Measurements from ENCODE around the gene PIK3CG.
"Not testable (repeated sequence)": the region's sequence is repeated elsewhere in the genome, so short reads cannot be mapped to it uniquely, and the experiment has no call there.

Gene PIK3CG

GRCh38 chr7:106865130-106866041, at the start of gene PIK3CG:
PIK3CG (plus strand) TSS chr7:106865282; CDS start chr7:106867562, 2,280 bp downstream.
- Histone ChIP-seq H3K9ac (peak within 1 kb of the TSS; percentile 82 to 92 (median 88)), H3K4me3 (peak within 1 kb of the TSS; percentile 69 to 91 (median 82)), H3K36me3 (peaks cover 26 to 35% (median 33%) of the 10 kb centered on the region in 11 experiments), H3K27ac (peak within 1 kb of the TSS; percentile 82 to 97 (median 93)), H3K4me2 (peak within 1 kb of the TSS; percentile 89 to 99 (median 96)), H3K9me3 (replicated peaks in 1 of 11) (peaks cover 0 to 30% (median 16%) of the 10 kb centered on the region in 11 experiments; a peak in 16 of 22 replicates), H3K4me1 (peaks cover 66 to 78% (median 73%) of the 10 kb centered on the region in 10 experiments), H3K27me3 (no peaks in the 10 kb centered on the region), H4K20me1 (peaks cover 0 to 24% (median 9%) of the 10 kb centered on the region in 11 experiments; a peak in 6 of 22 replicates)
- peak in 4 of 11 experiments; percentile 12 to 67 (median 61); a peak in 5 of 22 replicates for TF ChIP-seq Cebpa-rat (IDR thresholded peaks at IDR 0.05)

DNA sequence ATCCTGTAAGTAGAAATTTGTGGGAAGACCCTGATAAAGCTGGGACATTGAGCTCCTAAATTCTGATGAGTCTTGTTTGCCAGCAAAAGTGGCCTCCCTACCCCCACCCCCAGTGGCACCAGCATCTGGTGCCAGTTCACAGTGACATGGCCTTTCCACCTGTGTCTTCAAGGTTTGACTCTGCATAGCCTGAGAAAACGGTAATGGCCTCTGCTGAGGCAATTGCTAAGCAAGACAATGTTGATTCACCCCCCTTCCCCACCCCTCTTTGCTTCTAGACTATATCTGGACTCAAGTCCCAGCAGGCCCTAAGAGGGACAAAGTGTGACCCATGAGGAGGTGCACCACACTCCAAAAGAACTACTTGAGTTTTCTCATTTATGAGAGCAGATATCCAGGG, 48.0 kb upstream of the PIK3CG start:
- peaks cover 0 to 9% (median 6%) of the 10 kb centered on the region in 10 experiments; a peak in 17 of 20 replicates for H3K4me1 ChIP-seq
- H3K4me3 ChIP-seq = no peak overlapping the region
- no peaks in the 10 kb centered on the region for H3K27me3 ChIP-seq
- H4K20me1 ChIP-seq = no peaks in the 10 kb centered on the region
- no peak overlapping the region for H3K4me2 ChIP-seq
- no peaks in the 10 kb centered on the region; a peak in 1 of 22 replicates for H3K9me3 ChIP-seq (replicated peaks in 1 of 11)
- no peak overlapping the region for H3K9ac ChIP-seq
- no peak overlapping the region for H3K27ac ChIP-seq
- no peak for TF ChIP-seq Cebpa-rat (IDR thresholded peaks at IDR 0.05)
- H3K36me3 ChIP-seq = no peaks in the 10 kb centered on the region

DNA sequence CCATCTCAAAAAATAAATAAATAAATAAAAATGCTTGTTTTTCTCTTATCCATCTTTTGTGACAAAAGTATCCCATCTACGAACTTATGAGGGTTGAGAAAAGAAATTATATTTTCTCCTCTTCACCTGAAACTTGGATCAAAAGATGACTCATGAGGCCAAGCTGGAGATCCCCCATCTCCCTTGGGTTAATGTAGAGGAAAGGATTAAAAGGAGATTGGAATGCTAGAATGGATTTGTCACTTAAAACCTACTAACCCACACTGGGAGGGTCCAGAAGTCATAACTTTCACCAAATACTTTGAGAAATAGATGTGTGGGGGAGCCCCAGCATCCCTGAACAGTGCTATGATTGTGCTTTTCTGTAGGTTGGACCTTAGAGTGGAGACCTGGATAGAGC, 46.3 kb upstream of the PIK3CG start:
- Histone ChIP-seq H3K4me3 (no peak overlapping the region), H3K9ac (no peak overlapping the region), H3K36me3 (no peaks in the 10 kb centered on the region), H3K27ac (no peak overlapping the region), H3K4me2 (no peak overlapping the region), H3K4me1 (peaks cover 0 to 6% (median 2%) of the 10 kb centered on the region in 10 experiments; a peak in 7 of 20 replicates), H4K20me1 (no peaks in the 10 kb centered on the region), H3K27me3 (no peaks in the 10 kb centered on the region), H3K9me3 (replicated peaks in 1 of 11) (no peaks in the 10 kb centered on the region; a peak in 1 of 22 replicates)
- TF ChIP-seq Cebpa-rat (IDR thresholded peaks at IDR 0.05) = no peak

DNA sequence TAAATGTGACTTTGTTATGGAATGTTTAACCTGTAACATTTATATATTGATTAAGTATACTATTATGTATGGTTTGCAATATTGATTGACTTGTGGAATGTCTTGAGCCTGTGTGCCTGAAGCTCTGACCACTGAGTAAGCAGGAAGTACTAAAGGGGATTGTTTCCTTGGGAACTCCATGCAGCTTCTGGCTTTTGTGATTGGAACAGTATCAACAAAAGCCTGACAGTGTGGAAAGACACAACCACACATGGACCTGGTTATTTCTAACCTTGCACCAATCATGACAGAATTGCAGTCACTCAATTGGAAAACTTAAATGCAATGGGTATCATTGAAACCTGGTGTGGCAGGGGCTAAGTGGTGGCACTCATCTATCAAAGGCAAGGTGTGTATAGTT, 45.5 kb upstream of the PIK3CG start:
- peaks cover 0 to 6% (median 2%) of the 10 kb centered on the region in 10 experiments; a peak in 7 of 20 replicates for H3K4me1 ChIP-seq
- H3K27ac ChIP-seq = no peak overlapping the region
- H3K27me3 ChIP-seq = no peaks in the 10 kb centered on the region
- H3K4me3 ChIP-seq = no peak overlapping the region
- TF ChIP-seq Cebpa-rat (IDR thresholded peaks at IDR 0.05) = no peak
- no peak overlapping the region for H3K4me2 ChIP-seq
- no peaks in the 10 kb centered on the region for H4K20me1 ChIP-seq
- H3K36me3 ChIP-seq = no peaks in the 10 kb centered on the region
- no peak overlapping the region for H3K9ac ChIP-seq
- H3K9me3 ChIP-seq (replicated peaks in 1 of 11) = no peaks in the 10 kb centered on the region; a peak in 1 of 22 replicates

- no peak overlapping the region for H3K4me3 ChIP-seq
- no peaks in the 10 kb centered on the region for H4K20me1 ChIP-seq
- no peaks in the 10 kb centered on the region for H3K4me1 ChIP-seq
- no peak overlapping the region for H3K9ac ChIP-seq
- no peaks in the 10 kb centered on the region for H3K27me3 ChIP-seq
- no peaks in the 10 kb centered on the region for H3K36me3 ChIP-seq
- no peak overlapping the region for H3K27ac ChIP-seq
- TF ChIP-seq Cebpa-rat (IDR thresholded peaks at IDR 0.05) = no peak
- no peaks in the 10 kb centered on the region; a peak in 1 of 22 replicates for H3K9me3 ChIP-seq (replicated peaks in 1 of 11)
- H3K4me2 ChIP-seq = no peak overlapping the region
These were observed 44.5 kb upstream of the PIK3CG start for GRCh38 chr7:106820321-106821217.

DNA sequence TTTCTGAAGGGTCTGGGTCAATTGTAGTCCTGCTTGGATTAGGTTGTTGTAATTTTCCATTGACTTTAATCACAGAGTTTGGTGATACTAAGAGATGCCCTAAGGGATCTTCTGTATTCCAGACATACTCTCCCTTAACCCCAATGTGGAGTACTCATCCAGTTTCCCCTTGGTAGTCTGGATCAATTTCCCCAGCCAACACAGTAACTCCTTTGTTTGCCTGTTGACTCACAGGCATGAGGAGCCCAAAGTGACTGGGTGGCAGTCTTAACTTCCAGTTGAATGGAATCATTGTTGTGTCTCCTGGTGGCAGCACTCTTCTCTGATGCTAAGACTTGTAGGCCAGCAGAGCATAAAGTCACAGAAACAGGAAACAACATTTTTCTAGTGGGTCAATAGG, 41.5 kb upstream of the PIK3CG start:
- no peaks in the 10 kb centered on the region for H3K36me3 ChIP-seq
- no peaks in the 10 kb centered on the region for H4K20me1 ChIP-seq
- H3K9ac ChIP-seq = no peak overlapping the region
- peaks cover 0 to under 1% (median 0%) of the 10 kb centered on the region in 11 experiments; a peak in 1 of 22 replicates for H3K9me3 ChIP-seq (replicated peaks in 1 of 11)
- TF ChIP-seq Cebpa-rat (IDR thresholded peaks at IDR 0.05) = no peak
- H3K4me3 ChIP-seq = no peak overlapping the region
- H3K4me1 ChIP-seq = no peaks in the 10 kb centered on the region
- no peak overlapping the region for H3K4me2 ChIP-seq
- no peaks in the 10 kb centered on the region for H3K27me3 ChIP-seq
- H3K27ac ChIP-seq = no peak overlapping the region

DNA sequence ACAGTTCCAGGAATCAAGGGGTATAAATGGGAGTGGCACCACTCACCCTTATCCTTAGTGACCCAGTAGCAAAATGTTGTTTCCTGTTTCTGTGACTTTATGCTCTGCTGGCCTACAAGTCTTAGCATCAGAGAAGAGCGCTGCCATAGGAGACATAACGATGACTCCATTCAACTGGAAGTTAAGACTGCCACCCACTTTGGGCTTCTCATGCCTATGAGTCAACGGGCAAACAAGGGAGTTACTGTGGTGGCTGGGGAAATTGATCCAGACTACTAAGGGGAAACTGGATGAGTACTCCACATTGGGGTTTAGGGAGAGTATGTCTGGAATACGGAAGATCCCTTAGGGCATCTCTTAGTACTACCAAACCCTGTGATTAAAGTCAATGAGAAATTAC, 40.6 kb upstream of the PIK3CG start:
- peaks cover 0 to 8% (median 5%) of the 10 kb centered on the region in 11 experiments; a peak in 13 of 22 replicates for H3K9me3 ChIP-seq (replicated peaks in 1 of 11)
- no peaks in the 10 kb centered on the region for H3K4me1 ChIP-seq
- no peak for TF ChIP-seq Cebpa-rat (IDR thresholded peaks at IDR 0.05)
- H3K36me3 ChIP-seq = no peaks in the 10 kb centered on the region
- no peaks in the 10 kb centered on the region for H3K27me3 ChIP-seq
- no peak overlapping the region for H3K9ac ChIP-seq
- no peak overlapping the region for H3K4me2 ChIP-seq
- no peaks in the 10 kb centered on the region for H4K20me1 ChIP-seq
- H3K27ac ChIP-seq = no peak overlapping the region
- no peak overlapping the region for H3K4me3 ChIP-seq

GRCh38 chr7:106827626-106828025, 37.5 kb upstream of the PIK3CG start:
- Histone ChIP-seq H3K4me1 (no peaks in the 10 kb centered on the region), H3K9me3 (replicated peaks in 1 of 11) (peaks cover 0 to 20% (median 12%) of the 10 kb centered on the region in 11 experiments; a peak in 14 of 22 replicates), H3K27me3 (no peaks in the 10 kb centered on the region), H3K36me3 (no peaks in the 10 kb centered on the region), H3K27ac (no peak overlapping the region), H3K4me3 (no peak overlapping the region), H3K9ac (no peak overlapping the region), H4K20me1 (no peaks in the 10 kb centered on the region), H3K4me2 (no peak overlapping the region)
- TF ChIP-seq Cebpa-rat (IDR thresholded peaks at IDR 0.05) = no peak

GRCh38 chr7:106829496-106829895, 35.6 kb upstream of the PIK3CG start:
- Histone ChIP-seq H3K4me2 (no peak overlapping the region), H3K9me3 (replicated peaks in 1 of 11) (peaks cover 0 to 20% (median 12%) of the 10 kb centered on the region in 11 experiments; a peak in 14 of 22 replicates), H3K4me3 (no peak overlapping the region), H3K36me3 (no peaks in the 10 kb centered on the region), H3K4me1 (no peaks in the 10 kb centered on the region), H3K9ac (no peak overlapping the region), H3K27ac (no peak overlapping the region), H3K27me3 (no peaks in the 10 kb centered on the region), H4K20me1 (no peaks in the 10 kb centered on the region)
- no peak for TF ChIP-seq Cebpa-rat (IDR thresholded peaks at IDR 0.05)

DNA sequence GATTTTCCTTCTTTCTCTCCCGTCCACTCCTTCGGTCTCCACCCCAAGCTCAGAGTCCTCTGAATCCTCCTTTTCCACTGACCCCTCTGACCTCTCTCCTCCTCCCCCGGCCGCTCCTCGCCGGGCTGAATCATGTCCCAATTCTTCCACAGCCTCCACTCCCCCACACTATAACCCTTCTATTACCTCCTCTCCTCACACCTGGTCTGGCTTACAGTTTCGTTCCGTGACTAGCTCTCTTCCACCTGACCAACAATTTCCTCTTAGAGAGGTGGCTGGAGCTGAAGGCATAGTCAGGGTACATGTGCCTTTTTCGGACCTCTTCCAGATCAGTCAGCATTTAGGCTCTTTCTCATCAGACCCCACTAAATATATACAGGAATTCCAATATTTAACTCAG, 34.2 kb upstream of the PIK3CG start:
- H3K9ac ChIP-seq, H3K36me3 ChIP-seq, H3K4me1 ChIP-seq, H3K4me3 ChIP-seq, H3K27me3 ChIP-seq, H4K20me1 ChIP-seq, H3K4me2 ChIP-seq, H3K27ac ChIP-seq: not testable (repeated sequence)
- H3K9me3 ChIP-seq (replicated peaks in 1 of 11) = peaks cover 0 to 20% (median 12%) of the 10 kb centered on the region in 11 experiments; a peak in 14 of 22 replicates
